HG03520 (cell line): ENCODE data around the gene BOLA3.
"Not testable (repeated sequence)": the region's sequence is repeated elsewhere in the genome, so short reads cannot be mapped to it uniquely, and the experiment has no call there.

ENCODE experiments used
- ATAC-seq: cut with Tn5 transposase; IDR thresholded peaks from one replicate; pipeline ENCODE4 v1.9.1; 2021; ENCODE audit warnings: mild to moderate bottlenecking, moderate library complexity; ENCODE audit not compliant: unreplicated experiment

BOLA3 gene

GRCh38 chr2:74105413-74105812 is 42.3 kb downstream of the BOLA3 start:
- no peak for ATAC-seq

GRCh38 chr2:74104839-74105238 is 42.9 kb downstream of the BOLA3 start:
- no peak for ATAC-seq

- ATAC-seq: no peak
Measured at GRCh38 chr2:74103763-74104162, 43.9 kb downstream of the BOLA3 start.

DNA sequence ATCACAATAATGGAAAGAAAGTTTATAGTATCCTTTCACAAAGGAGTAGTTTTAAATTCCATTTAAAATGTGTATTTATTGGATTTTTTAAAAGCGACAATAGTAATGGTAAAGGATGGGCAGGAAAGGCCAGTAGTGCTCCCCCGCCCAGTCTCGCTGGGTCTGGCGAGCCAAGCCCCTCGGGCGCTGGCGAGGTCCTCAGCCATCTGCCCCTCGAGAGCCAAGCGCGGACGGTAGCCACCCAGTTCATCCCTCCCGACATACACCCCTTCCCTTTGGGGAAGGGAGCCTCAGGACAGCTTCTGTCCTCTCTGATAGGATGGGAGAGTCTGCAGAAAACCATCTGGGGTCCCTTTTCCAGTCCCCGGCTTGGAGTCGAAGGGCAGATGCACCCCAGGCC is 45.2 kb downstream of the BOLA3 start:
- no peak for ATAC-seq

DNA sequence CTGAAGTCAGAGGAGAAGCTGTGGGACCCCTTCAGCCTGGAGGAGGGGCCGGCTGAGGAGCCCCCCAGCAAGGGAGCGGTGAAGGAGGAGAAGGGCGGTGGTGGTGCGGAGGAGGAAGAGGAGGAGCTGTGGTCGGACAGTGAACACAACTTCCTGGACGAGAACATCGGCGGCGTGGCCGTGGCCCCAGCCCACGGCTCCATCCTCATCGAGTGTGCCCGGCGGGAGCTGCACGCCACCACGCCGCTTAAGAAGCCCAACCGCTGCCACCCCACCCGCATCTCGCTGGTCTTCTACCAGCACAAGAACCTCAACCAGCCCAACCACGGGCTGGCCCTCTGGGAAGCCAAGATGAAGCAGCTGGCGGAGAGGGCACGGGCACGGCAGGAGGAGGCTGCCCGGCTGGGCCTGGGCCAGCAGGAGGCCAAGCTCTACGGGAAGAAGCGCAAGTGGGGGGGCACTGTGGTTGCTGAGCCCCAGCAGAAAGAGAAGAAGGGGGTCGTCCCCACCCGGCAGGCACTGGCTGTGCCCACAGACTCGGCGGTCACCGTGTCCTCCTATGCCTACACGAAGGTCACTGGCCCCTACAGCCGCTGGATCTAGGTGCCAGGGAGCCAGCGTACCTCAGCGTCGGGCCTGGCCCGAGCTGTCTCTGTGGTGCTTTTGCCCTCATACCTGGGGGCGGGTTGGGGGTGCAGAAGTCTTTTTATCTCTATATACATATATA is 46.0 kb downstream of the BOLA3 start:
- no peak for ATAC-seq

DNA sequence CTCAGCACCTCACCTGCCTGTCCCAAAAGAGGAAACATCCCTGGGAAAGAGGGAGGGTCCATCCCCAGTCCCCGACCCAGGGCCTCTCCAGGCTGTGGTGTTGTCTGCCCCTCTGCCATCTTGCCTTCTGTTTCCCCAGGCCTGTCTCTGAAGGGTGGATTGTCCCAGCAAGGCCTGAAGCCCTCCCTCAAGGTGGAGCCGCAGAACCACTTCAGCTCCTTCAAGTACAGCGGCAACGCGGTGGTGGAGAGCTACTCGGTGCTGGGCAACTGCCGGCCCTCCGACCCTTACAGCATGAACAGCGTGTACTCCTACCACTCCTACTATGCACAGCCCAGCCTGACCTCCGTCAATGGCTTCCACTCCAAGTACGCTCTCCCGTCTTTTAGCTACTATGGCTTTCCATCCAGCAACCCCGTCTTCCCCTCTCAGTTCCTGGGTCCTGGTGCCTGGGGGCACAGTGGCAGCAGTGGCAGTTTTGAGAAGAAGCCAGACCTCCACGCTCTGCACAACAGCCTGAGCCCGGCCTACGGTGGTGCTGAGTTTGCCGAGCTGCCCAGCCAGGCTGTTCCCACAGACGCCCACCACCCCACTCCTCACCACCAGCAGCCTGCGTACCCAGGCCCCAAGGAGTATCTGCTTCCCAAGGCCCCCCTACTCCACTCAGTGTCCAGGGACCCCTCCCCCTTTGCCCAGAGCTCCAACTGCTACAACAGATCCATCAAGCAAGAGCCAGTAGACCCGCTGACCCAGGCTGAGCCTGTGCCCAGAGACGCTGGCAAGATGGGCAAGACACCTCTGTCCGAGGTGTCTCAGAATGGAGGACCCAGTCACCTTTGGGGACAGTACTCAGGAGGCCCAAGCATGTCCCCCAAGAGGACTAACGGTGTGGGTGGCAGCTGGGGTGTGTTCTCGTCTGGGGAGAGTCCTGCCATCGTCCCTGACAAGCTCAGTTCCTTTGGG is 47.2 kb downstream of the BOLA3 start:
- ATAC-seq: no peak

- no peak for ATAC-seq
Measured at GRCh38 chr2:74099835-74100234, 47.9 kb downstream of the BOLA3 start.

DNA sequence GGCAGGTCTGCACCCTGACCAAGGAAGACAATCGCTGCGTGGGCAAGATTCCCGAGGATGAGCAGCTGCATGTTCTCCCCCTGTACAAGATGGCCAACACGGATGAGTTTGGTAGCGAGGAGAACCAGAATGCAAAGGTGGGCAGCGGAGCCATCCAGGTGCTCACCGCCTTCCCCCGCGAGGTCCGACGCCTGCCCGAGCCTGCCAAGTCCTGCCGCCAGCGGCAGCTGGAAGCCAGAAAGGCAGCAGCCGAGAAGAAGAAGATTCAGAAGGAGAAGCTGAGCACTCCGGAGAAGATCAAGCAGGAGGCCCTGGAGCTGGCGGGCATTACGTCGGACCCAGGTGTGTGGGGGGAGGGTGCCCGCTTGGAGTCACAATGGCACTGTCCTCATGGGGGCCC is 48.4 kb downstream of the BOLA3 start:
- no peak for ATAC-seq

DNA sequence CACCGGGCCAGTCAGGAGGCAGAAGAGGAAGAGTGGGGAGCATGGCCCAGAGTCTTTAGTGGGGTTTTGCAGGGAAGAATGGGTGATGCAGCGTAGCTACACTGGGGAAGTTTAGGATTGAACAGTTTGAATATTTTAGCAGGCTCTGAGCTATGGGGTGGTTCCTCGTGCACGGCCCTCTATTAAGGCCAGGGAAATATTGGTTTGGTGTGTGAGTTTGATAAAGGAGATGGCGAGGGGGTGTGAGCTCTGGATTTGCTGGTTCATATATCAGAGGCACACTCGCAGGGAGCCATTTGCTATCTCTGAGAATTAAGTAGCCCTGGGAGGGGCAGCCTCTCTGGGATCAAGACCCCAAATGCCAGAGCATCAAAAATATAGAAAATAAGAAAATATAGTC is 50.1 kb downstream of the BOLA3 start:
- ATAC-seq: no peak

DNA sequence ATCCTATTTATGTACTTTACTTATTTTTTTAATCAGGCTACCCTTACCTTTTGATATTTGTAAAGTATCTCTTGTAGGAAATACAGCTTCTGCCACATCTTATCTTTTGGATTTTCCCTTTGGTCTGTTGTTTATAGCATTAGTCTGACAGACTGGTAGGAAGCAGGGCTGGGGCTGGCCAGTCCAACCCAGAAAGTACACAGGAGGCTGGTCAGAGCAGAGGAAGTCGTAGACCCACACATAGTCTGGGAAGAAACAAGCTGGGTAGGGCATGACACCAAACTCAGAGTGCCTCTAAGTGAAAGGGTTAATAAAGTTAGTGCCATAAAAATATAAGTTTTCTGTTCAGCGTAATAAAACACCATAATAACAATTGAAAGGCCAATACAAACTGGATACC is 51.7 kb downstream of the BOLA3 start:
- ATAC-seq: no peak

DNA sequence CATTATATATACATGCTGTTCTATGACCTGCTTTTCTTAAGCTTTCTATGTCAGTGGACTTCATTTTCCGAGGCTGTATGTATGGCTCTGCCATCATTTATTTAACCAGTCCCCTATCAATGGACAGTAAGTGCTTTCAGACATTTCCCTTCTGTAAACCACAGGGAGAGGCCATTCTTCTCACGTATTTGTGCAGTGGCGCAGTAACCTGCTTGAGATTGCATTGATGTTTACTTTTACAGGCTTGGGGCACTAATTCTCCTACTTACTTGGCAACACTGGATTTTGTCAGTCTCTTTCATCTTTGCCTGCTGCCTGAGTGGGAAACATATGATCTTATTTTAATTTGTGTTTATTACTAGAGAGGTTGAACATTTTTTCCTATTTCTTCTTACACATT is 52.1 kb downstream of the BOLA3 start:
- ATAC-seq: no peak

DNA sequence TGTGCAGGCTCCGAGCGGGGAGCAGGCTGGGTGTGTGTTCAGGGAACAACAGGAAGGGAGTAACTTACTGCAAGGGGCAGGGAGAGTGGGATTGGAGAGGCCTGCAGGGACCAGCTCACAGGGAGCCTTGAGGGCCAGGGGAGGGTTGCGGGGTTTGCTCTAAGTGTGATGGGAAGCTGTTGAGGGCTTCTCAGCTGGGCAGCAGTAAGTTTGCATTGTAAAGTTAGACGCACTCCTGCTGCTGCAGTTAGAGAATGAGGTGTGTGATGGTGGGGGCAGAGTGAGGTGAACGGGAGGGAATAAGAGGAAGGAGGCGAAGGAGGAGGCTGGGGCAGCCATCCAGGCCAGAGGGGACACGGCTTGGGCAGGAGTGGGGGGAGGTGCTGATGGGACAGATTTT is 53.4 kb downstream of the BOLA3 start:
- no peak for ATAC-seq

- ATAC-seq: no peak
Measured at GRCh38 chr2:74093840-74094239, 53.9 kb downstream of the BOLA3 start.

DNA sequence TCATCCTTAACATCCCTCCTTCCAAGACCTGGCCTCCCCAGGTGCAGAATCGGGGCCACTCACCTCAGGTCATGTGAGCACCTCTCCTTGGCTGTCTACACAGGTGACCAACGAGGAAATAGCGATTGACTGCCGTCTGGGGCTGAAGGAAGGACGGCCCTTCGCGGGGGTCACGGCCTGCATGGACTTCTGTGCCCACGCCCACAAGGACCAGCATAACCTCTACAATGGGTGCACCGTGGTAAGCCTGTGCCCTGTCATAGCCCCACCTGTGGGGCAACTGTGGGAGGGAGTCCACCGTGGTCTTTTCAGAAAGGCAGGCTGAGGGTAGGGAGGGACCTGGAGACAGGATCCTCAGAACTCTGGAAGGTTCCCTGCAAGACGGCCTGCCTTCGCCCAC is 54.3 kb downstream of the BOLA3 start:
- ATAC-seq: no peak

- ATAC-seq: no peak
Measured at GRCh38 chr2:74092275-74092674, 55.4 kb downstream of the BOLA3 start.

- no peak for ATAC-seq
Measured at GRCh38 chr2:74091391-74091790, 56.3 kb downstream of the BOLA3 start.

GRCh38 chr2:74089816-74090745 is 57.6 kb downstream of the BOLA3 start:
- no peak for ATAC-seq

DNA sequence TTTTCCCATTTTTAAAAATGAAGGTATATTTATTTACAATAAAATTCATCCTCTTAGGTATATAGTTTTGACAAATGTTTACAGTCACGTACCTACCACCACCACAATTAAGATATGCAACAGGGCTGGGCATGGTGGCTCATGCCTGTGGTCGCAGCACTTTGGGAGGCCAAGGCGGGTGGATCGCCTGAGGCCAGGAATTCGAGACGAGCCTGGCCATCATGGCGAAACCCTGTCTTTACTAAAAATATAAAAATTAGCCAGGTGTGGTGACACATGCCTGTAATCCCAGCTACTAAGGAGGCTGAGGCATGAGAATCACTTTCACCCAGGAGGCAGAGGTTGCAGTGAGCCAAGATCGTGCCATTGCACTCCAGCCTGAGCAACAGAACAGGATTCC is 59.0 kb downstream of the BOLA3 start:
- not testable (repeated sequence) for ATAC-seq

- ATAC-seq: no peak
Measured at GRCh38 chr2:74087696-74088095, 60.0 kb downstream of the BOLA3 start.

DNA sequence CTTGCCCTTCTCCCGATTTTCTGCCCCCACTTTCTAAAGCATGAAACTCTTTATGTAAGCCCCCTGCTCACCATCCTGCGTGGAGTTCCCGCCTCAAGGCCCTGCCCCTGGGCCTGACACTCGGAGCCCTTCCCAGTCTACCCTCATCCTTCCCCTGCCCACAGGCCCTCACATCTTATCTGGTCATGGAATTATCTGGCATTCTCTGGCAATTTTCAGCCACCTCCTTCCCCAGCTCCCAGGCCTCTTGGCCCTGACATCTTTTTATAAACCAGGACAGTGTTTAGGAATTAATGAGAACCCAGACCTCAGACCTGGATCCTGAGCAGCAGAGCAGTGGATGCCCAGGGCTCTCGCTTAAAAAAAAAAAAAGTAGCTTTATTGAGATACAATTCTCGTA is 61.7 kb downstream of the BOLA3 start:
- no peak for ATAC-seq
